22Rv1 (cell line): ENCODE results near the gene TRAF7.

Experiments used
- ZFX ChIP-seq: fragments of 450-650 bp; IDR thresholded peaks from 2 replicates; pipeline ENCODE4 v1.6.1; 2017; ENCODE audit warnings: antibody characterized with exemption, borderline replicate concordance
- TF ChIP-seq, protein P1 (sequence below): fragments of 450-650 bp; IDR thresholded peaks from 2 replicates; pipeline ENCODE4 v1.5.1; 2017; ENCODE audit warnings: mild to moderate bottlenecking

DNA sequence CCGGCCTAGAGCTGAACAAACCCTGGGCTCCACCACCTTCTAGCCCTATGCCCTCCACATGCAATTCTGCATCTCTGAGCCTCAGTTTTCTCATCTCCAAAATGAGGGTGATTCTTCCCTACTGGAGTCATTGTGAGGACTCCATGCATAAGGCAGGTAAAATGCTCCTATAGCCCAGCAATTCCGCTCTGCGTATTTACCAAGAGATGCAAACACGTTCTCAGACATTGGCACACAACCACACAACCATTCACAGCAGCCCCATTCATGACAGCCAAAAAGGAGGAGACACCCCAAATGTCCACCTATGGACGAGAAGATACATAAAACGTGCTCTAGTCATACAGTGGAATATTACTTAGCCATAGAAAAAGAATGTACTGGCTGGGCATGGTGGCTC, 44.7 kb downstream of the TRAF7 start:
- TF ChIP-seq, protein P1, sequence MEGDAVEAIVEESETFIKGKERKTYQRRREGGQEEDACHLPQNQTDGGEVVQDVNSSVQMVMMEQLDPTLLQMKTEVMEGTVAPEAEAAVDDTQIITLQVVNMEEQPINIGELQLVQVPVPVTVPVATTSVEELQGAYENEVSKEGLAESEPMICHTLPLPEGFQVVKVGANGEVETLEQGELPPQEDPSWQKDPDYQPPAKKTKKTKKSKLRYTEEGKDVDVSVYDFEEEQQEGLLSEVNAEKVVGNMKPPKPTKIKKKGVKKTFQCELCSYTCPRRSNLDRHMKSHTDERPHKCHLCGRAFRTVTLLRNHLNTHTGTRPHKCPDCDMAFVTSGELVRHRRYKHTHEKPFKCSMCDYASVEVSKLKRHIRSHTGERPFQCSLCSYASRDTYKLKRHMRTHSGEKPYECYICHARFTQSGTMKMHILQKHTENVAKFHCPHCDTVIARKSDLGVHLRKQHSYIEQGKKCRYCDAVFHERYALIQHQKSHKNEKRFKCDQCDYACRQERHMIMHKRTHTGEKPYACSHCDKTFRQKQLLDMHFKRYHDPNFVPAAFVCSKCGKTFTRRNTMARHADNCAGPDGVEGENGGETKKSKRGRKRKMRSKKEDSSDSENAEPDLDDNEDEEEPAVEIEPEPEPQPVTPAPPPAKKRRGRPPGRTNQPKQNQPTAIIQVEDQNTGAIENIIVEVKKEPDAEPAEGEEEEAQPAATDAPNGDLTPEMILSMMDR, result no peak
- no peak for TF ChIP-seq ZFX
